IPS-20b (cell line): ENCODE data around the gene MAP3K8.
"Not testable (repeated sequence)": the region's sequence is repeated elsewhere in the genome, so short reads cannot be mapped to it uniquely, and the experiment has no call there.

Source experiments
- H3K27ac ChIP-seq: one replicate; pipeline ENCODE4 v1.5.1; 2013; ENCODE audit warnings: low read length
- H3K27me3 ChIP-seq: 2 replicates; pipeline ENCODE4 v1.6.1; 2013; ENCODE audit warnings: mild to moderate bottlenecking, low read length, inconsistent platforms; ENCODE audit not compliant: insufficient read depth
- H3K36me3 ChIP-seq: 2 replicates; pipeline ENCODE4 v1.6.1; 2013; ENCODE audit warnings: low read depth, mild to moderate bottlenecking, inconsistent platforms, low read length, moderate library complexity; ENCODE audit not compliant: insufficient read depth
- H3K4me1 ChIP-seq: 2 replicates; pipeline ENCODE4 v1.6.1; 2013; ENCODE audit warnings: mild to moderate bottlenecking, control low read depth, inconsistent platforms, low read length, moderate library complexity; ENCODE audit not compliant: insufficient read depth
- H3K4me3 ChIP-seq: 2 replicates; pipeline ENCODE4 v1.5.1; 2013; ENCODE audit warnings: mild to moderate bottlenecking, low read length, inconsistent platforms
- H3K9ac ChIP-seq: 2 replicates; pipeline ENCODE4 v1.6.1; 2013; ENCODE audit warnings: low read depth, mild to moderate bottlenecking, inconsistent platforms, low read length, moderate library complexity
- H3K9me3 ChIP-seq: 2 replicates; pipeline ENCODE4 v1.6.1; 2013; ENCODE audit warnings: mild to moderate bottlenecking, low read depth, low read length, inconsistent platforms; ENCODE audit not compliant: insufficient read depth

Gene MAP3K8

DNA sequence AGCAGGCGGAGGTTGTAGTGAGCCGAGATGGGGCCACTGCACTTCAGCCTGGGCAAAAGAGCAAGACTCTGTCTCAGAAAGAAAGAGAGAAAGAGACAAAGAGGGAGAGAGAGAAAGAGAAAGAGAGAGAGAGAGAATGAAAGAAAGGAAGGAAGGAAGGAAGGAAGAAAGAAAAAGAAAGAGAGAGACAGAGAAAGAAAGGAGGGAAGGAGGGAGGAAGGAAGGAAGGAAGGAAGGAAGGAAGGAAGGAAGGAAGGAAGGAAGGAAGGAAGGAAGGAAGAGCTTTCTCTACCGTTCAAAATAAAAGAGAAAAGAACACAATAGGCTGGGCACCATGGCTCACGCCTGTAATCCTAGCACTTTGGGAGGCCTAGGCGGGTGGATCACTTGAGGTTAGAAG is 41.5 kb downstream of the MAP3K8 start:
- not testable (repeated sequence) for H3K27me3 ChIP-seq, H3K4me1 ChIP-seq, H3K27ac ChIP-seq, H3K36me3 ChIP-seq, H3K9ac ChIP-seq, H3K4me3 ChIP-seq, H3K9me3 ChIP-seq

DNA sequence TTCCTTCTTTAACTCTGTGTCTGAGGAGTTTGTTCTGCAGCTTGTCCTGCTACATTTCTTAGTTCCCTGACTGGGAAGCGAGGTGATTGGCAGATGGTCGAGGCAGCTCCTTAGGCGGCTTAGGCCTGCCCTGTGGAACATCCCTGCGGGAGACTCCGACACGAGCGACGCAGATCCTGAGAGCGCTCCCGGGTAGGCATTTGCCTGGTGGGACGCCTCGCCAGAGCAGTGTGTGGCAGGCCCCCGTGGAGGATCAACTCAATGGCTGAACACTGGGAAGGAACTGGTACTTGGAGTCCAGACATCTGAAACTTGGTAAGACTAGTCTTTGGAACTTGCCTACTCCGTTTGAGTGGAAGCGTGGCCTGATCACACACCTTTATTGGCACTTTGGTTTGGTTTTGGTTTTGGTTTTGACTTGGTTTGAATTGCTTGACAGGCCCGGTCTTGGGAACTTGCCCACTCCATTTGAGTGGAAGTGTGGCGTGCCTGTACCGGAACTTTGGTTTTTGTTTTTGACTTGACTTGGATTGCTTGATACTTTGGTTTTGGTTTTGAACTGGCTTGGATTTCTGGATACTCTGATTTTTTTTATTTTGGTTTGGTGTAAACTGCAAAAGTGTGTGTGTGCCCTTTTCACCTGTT is 42.6 kb downstream of the MAP3K8 start:
- Histone ChIP-seq H3K27me3 (no peaks in the 10 kb centered on the region), H3K36me3 (no peaks in the 10 kb centered on the region)

DNA sequence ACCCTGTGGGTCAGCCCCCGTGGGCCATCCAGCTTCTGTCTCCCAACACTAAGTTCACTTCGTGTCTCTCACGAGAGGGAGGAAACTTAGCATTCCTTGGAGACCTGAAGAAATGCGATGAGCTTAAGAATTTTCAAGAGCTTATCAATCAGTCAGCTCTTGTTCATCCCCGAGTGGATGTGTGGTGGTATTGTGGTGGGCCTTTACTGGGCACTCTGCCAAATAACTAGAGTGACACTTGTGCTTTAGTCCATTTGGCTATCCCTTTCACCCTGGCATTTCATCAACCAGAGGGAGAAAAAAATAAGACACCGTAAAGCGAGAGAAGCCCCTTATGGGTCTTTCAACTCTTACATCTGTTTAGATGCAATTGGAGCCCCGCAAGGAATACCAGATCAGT is 45.5 kb downstream of the MAP3K8 start:
- H3K9me3 ChIP-seq, result peaks cover 14% of the 10 kb centered on the region
- not testable (repeated sequence) for H3K4me1 ChIP-seq, H3K36me3 ChIP-seq

More for the DNA sequence above, 42.6 kb downstream of the MAP3K8 start:
- Histone ChIP-seq H3K27ac (no peak overlapping the region), H3K4me3 (no peak overlapping the region), H3K9me3 (no peaks in the 10 kb centered on the region; the same call in 1 of the 2 replicates), H3K9ac (no peak overlapping the region), H3K4me1 (no peaks in the 10 kb centered on the region)

DNA sequence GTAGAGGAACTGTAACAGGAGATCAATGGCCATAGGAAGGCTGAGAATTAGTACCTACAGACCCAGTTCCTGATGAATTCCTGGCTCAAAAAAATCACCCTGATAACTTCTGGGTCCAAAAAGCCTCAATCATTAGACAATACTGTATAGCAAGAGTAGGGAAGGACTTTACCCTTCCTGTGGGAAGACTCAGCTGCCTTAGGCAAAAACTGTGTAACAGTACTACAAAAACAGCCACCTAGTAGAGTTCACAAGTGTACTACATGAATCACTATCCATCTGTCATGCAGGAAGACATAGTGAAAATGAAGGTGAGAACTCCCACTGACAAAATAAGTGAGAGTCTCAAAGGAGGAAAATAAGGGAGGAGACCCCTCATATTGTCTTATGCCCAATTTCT is 47.6 kb downstream of the MAP3K8 start:
- H3K36me3 ChIP-seq, result no peaks in the 10 kb centered on the region
- H3K9ac ChIP-seq, result no peak overlapping the region
- no peak overlapping the region for H3K27ac ChIP-seq
- H3K9me3 ChIP-seq, result peaks cover 17% of the 10 kb centered on the region
- no peaks in the 10 kb centered on the region for H3K4me1 ChIP-seq
- no peaks in the 10 kb centered on the region for H3K27me3 ChIP-seq
- no peak overlapping the region for H3K4me3 ChIP-seq

More for the DNA sequence above, 45.5 kb downstream of the MAP3K8 start:
- not testable (repeated sequence) for H3K4me3 ChIP-seq, H3K9ac ChIP-seq, H3K27ac ChIP-seq, H3K27me3 ChIP-seq

DNA sequence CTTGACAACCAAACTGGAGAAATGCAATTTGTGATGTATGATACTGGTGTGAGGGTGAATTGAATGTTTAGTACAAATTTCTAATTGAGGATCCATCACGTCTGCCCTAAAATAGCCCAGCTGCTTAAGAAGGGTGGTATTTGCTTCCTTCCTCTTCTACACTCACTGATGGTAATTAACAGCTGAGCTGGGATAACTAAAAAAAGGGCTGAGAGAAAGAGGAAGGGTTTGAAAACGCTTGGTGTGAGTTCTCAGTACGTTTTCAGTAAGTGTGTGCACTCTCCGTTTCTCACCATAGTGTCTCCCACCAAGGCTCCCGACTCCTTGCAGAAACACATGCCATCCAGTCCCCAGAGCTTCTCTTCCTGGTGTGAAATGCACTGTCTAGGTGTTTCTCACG is 54.3 kb downstream of the MAP3K8 start:
- Histone ChIP-seq H3K4me3 (no peak overlapping the region), H3K4me1 (no peaks in the 10 kb centered on the region), H3K27ac (no peak overlapping the region), H3K9ac (no peak overlapping the region), H3K9me3 (peaks cover 15% of the 10 kb centered on the region), H3K36me3 (no peaks in the 10 kb centered on the region), H3K27me3 (no peaks in the 10 kb centered on the region)

DNA sequence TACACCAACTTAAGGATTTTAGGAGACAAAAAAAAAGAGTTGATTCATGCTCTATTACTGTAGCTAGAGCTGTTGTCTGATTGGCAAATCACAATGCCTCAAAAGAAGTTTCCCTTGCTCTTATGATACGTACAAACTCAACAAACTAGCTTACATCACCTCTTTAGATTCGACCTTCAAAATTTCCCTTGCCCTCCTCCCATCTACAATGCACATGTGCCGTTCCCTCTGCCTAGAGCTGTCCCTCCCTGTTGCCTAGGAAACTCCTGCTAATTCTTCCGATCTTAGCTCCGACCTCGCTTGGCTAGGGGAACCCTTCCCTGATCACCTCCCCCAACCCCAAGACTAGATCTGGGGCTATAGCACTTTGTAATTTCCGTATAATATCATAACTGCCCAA is 55.4 kb downstream of the MAP3K8 start:
- no peak overlapping the region for H3K4me3 ChIP-seq
- H3K9ac ChIP-seq, result no peak overlapping the region
- no peaks in the 10 kb centered on the region for H3K27me3 ChIP-seq
- H3K9me3 ChIP-seq, result peaks cover 5% of the 10 kb centered on the region; the same call in 1 of the 2 replicates
- H3K27ac ChIP-seq, result no peak overlapping the region
- H3K4me1 ChIP-seq, result no peaks in the 10 kb centered on the region
- H3K36me3 ChIP-seq, result no peaks in the 10 kb centered on the region

DNA sequence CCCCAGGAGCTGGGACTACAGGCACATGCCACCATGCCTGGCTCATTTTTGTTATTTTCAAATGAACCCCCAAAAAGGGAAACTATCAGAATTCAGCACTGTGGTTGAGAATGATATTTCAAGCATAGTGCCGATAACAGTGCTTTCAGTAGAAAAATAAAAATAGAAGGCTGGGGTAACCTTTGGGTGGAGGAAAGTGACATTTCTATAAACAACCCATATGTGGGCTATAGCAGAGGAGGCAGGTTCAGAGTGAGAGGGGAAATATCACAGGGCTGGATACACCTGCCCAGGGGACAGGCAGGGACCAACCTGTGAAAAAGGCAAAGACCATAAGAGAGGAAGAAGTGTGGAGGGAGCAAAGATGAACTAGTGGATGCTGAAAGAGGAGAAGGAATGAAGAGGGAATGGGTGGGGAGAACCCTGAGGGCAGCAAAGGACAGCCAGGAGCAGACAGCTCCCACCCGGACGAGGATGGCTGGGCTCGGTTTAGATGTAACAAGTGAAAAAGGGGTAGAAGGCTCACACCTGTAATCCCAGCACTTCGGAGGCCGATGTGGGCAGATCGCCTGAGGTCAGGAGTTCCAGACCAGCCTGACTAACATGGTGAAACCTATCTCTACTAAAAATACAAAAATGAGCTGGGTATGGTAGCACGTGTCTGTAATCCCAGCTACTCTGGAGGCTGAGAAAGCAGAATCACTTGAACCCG is 56.5 kb downstream of the MAP3K8 start:
- Histone ChIP-seq H3K4me3 (no peak overlapping the region), H3K36me3 (no peaks in the 10 kb centered on the region), H3K4me1 (no peaks in the 10 kb centered on the region), H3K27ac (no peak overlapping the region), H3K9ac (no peak overlapping the region), H3K9me3 (no peaks in the 10 kb centered on the region), H3K27me3 (no peaks in the 10 kb centered on the region)

DNA sequence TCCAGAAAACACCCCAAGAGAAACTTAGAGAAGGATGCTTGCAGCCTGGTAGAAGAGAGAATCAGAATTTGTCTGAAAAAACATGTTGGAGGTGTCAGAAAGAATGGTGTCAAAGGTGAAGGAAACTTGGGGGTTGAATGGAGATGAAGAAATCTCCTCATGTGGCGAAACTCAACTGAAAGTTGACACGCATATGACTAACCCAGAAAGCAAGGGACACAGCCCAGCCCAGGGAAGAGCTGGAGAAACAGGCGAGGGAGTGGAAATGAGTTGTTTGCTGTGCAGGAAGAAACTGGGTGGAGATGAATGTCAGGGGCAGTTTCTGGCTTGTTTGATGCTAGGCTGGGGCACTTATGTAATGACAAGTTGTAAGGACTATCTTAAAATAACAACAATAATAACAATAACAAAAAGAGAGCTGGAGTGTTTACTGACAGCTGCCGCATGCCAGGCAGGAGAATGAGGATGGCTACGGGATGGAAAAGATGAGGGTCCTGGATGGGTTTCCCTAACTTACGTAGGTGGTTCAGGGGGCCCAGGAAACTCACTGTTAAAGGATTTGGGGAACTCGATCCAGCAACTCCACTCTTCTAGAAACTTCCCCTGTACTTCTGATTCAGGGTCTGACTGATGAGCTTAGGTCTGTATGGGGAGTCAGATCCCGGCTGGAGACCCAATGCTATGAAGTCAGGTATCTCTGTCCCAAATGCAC is 57.4 kb downstream of the MAP3K8 start:
- Histone ChIP-seq H3K9me3 (no peaks in the 10 kb centered on the region), H3K4me1 (no peaks in the 10 kb centered on the region), H3K4me3 (no peak overlapping the region), H3K9ac (no peak overlapping the region), H3K27ac (no peak overlapping the region), H3K36me3 (no peaks in the 10 kb centered on the region), H3K27me3 (no peaks in the 10 kb centered on the region; the same call in 1 of the 2 replicates)

DNA sequence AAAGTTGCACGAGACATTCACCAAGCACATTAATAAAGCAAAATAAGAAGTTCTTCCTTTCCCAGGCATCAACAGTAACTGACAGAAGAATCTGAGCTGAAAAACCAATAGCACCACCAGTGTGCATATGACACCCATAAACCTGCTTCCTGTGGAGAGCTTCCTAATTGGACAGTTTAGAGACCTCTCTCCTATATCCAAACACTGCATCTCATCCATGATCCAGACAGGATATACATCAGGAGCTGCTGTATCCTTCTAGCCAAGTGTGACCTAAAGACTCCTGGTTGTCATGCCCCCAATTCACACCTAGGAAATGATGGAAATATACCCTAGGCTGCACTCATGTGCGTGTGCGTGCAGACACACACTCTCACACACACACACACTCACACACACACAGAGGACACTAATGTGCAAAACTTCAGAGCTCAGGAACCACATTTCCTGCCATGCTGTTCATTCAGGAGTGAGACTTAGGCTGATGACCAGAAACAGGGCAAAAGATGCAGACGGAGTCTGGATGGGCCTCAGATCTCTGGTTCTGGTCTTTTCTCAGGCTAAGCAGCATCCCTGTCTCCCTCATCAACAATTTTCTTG is 58.0 kb downstream of the MAP3K8 start:
- Histone ChIP-seq H3K27ac (no peak overlapping the region), H3K9me3 (no peaks in the 10 kb centered on the region), H3K4me1 (no peaks in the 10 kb centered on the region), H3K36me3 (no peaks in the 10 kb centered on the region), H3K27me3 (no peaks in the 10 kb centered on the region; the same call in 1 of the 2 replicates), H3K9ac (no peak overlapping the region), H3K4me3 (no peak overlapping the region)

DNA sequence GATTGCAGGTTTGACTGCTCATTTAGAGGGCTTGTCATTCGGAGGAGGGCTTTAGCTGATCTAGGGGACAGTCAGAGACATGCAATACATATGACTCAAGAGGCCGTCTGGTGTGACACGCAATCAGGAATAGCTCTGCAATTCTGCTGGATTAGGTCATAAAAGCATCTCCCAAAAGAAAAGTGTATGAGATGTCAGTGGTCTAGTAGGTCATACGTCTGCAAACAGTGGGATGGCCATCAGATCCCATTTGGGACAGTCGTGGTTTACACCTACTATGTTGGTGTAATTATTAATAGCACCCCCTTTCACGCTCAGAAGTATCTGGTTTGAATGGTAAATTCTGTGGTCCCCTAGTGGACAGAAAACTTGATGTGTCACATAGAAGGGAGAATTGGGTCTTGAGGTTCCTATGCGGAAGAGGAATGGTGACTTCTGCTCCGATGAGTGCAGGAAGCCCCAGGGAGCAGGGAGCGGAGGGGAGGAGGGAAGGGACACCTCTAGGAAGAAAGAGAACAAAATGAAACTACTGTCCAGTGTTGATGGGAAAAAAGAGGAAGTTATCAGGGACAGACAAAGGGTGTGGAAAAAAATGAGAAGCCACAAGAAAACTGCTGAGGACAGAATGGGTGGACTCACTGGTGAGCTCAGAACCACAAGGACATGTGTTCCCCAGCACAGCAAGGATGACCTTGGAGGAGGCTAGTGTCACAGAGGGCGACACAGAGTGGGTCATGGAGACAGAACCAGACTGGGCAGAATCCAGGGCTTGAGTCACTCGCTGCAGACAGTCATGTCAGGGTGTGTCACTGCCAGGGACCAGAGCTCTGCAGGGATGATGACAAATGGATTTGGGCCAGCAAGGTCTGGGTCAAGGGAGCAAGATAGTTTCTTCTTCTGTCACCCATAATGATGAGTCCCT is 59.9 kb downstream of the MAP3K8 start:
- no peak overlapping the region for H3K27ac ChIP-seq

DNA sequence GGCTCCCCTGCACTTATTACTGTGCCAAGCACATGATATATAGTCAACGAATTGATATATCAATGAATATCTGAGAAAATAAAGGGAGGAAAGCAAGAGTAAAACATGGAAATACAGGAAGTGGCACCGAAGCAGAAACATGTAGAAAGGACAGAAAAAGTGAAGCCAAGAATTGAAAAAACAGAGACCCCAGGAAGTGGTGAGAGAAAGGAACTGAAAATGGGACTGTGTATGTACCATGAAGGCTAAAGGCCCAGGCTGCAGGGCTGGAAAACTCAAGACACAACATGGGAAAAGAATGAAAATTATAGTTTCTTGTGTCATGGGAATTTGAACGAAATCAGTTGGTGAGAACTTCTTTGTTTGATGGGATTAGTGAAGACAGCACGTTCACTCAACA is 60.6 kb downstream of the MAP3K8 start:
- Histone ChIP-seq H3K9me3 (no peaks in the 10 kb centered on the region), H3K4me1 (no peaks in the 10 kb centered on the region), H3K36me3 (no peaks in the 10 kb centered on the region), H3K9ac (no peak overlapping the region), H3K27ac (no peak overlapping the region), H3K27me3 (no peaks in the 10 kb centered on the region; the same call in 1 of the 2 replicates), H3K4me3 (no peak overlapping the region)

More for the DNA sequence above, 59.9 kb downstream of the MAP3K8 start:
- no peaks in the 10 kb centered on the region; the same call in 1 of the 2 replicates for H3K27me3 ChIP-seq
- H3K9me3 ChIP-seq, result no peaks in the 10 kb centered on the region
- H3K4me1 ChIP-seq, result no peaks in the 10 kb centered on the region
- H3K4me3 ChIP-seq, result no peak overlapping the region
- H3K36me3 ChIP-seq, result no peaks in the 10 kb centered on the region
- no peak overlapping the region for H3K9ac ChIP-seq
